GM18519 (cell line): ENCODE results near the gene ATG4D.
"Not testable (repeated sequence)": the region's sequence is repeated elsewhere in the genome, so short reads cannot be mapped to it uniquely, and the experiment has no call there.

Source experiments
- ATAC-seq: cut with Tn5 transposase; IDR thresholded peaks from one replicate; pipeline ENCODE4 v1.9.1; 2021; ENCODE audit warnings: mild to moderate bottlenecking, moderate library complexity; ENCODE audit not compliant: unreplicated experiment, low FRiP score

ATG4D gene

GRCh38 chr19:10550336-10550735, 6.6 kb downstream of the ATG4D start:
- no peak for ATAC-seq

DNA sequence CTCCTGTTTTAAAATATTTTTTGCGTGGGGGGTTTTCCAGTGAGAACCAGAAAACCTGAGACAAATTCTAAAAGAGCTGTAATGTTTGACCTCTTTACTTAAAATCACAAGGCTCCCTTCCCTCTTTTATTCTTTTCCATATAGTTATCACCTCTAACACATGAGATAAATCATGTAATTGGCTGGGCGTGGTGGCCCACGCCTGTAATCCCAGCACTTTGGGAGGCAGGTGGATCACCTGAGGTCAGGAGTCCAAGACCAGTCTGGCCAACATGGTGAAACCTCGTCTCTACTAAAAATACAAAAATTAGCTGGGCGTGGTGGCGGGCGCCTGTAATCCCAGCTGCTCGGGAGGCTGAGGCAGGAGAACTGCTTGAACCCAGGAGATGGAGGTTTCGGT, 7.3 kb downstream of the ATG4D start:
- not testable (repeated sequence) for ATAC-seq

- no peak for ATAC-seq
Measured at GRCh38 chr19:10551698-10552301, 8.1 kb downstream of the ATG4D start.

GRCh38 chr19:10552510-10553053, 8.9 kb downstream of the ATG4D start:
- ATAC-seq = no peak

- no peak for ATAC-seq
Measured at GRCh38 chr19:10553087-10553667, 9.5 kb downstream of the ATG4D start.

DNA sequence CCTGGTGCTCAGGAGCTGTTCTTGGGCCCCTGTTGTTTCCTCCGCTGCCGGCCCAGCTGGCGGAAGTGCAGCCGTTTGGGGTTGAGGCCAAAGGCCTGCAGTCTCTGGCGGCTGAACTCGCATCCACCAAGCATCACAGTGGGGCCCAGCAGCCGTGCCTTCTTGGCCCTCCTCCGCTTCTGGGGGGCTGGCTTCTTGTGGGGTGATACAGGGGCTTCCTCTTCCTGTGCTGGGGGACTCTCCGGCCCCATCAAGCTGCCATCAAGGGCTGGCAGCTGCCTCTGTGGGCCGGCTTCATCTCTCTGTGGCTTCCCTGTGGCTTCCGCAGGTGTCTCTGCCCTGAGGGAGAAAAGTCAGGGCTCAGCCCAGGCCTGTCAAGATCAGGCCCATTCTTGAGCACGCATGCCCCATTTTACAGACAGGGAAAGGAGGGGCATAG, 10.3 kb downstream of the ATG4D start:
- no peak for ATAC-seq

GRCh38 chr19:10554760-10555609, 11.3 kb downstream of the ATG4D start:
- ATAC-seq = no peak

GRCh38 chr19:10555610-10555973, 11.9 kb downstream of the ATG4D start:
- ATAC-seq = no peak

DNA sequence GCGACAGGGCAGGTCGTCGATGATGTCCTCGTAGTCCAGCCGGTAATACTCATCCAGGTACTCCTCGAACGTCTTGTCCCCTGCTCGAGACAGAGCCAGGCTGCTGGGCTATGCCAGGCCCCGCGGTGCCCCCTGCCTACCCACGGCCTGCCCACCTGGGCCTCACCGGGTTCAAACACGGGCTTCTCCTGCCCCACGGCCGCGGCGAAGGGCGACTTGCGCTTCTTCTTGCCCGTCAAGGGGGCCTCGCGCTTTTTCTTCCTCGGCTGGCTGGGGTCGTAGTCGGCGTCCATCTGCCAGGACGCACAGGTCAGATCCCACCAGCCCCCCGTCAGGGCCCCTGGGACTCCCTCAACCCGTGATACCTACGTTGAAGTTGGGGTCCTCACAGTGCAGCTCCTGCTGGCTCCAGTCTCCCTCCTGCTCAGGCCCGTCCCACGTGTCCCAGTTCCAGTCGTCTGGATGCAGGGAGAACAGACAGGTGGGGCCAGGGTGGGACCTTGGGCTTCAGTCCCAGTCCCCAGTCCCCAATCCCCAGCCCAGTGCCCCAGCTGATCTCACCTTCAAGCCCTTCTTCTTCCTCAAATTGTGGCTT, 14.0 kb downstream of the ATG4D start:
- no peak for ATAC-seq

DNA sequence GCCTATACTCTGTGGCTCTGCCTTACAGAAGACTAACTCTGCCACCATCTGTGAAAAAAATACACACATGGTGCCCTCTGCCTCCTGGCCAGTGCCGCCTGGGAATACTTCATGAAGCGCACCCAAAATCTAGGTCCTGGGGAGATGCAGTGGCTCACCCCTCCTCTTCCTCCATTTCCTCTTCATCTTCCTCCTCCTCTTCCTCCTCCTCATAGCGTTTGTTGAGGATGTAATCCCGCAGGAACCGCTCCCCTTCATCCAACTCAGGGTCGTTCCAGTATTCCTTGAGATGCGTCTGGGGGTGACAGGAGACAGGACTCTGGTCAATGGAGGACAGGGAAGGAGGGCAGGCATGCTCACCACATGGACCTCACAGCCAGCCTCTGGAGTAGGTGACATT, 16.4 kb downstream of the ATG4D start:
- no peak for ATAC-seq

GRCh38 chr19:10562609-10563008, 18.9 kb downstream of the ATG4D start:
- no peak for ATAC-seq

- ATAC-seq = no peak
Measured at GRCh38 chr19:10565028-10565566, 21.4 kb downstream of the ATG4D start.

DNA sequence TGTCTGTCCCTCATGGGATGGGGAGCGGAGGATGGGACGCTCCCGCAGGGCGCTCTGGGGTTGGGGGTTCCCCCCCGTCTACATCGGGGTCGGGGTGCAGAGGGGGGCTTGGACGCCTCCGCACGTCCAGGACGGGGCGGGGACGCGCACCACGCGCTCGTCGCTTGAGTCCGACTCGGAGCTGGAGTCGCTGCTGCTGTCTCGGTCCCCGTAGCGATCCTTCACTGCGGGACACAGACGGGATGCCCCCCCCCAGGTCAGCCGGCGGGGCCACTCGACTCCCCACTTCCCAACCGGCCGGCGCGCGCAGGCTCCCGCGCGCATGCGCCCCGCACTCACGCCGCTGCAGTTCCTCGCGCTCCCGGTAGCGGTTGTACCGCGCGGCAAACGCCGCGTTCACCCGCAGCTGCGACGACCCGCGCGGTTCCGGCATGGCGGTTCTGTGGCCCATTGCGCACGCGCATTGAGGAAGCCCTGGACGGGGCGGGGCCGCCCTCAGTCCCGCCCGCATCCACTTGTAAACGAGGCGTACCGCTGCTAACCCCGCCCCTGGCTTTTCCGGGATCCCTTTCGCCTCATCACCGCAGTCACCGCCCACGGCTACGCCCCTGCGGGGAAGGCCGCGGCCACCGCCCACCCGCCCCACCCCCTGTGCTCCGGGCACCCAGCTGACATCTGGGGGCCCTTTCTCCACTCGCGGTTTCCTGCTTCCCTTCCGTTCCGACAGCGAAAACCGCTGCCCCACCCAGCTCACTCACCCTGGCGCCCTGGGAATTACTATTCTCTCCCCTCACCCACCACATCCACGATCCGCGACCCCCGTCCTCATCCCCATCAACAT, 22.1 kb downstream of the ATG4D start, which contains the start of gene KRI1:
Gene KRI1, minus strand, starts transcription at position 444 of the 841 bp plus-strand sequence. Its CDS starts 11 bp downstream, at position 433.
- ATAC-seq = peak; percentile 31

- ATAC-seq = no peak
Measured at GRCh38 chr19:10566408-10566657, 22.6 kb downstream of the ATG4D start.

GRCh38 chr19:10566658-10567410, 23.1 kb downstream of the ATG4D start:
- ATAC-seq = no peak

- ATAC-seq = no peak
Measured at GRCh38 chr19:10567656-10568055, 24.0 kb downstream of the ATG4D start.

GRCh38 chr19:10568062-10568825, 24.5 kb downstream of the ATG4D start:
- no peak for ATAC-seq

DNA sequence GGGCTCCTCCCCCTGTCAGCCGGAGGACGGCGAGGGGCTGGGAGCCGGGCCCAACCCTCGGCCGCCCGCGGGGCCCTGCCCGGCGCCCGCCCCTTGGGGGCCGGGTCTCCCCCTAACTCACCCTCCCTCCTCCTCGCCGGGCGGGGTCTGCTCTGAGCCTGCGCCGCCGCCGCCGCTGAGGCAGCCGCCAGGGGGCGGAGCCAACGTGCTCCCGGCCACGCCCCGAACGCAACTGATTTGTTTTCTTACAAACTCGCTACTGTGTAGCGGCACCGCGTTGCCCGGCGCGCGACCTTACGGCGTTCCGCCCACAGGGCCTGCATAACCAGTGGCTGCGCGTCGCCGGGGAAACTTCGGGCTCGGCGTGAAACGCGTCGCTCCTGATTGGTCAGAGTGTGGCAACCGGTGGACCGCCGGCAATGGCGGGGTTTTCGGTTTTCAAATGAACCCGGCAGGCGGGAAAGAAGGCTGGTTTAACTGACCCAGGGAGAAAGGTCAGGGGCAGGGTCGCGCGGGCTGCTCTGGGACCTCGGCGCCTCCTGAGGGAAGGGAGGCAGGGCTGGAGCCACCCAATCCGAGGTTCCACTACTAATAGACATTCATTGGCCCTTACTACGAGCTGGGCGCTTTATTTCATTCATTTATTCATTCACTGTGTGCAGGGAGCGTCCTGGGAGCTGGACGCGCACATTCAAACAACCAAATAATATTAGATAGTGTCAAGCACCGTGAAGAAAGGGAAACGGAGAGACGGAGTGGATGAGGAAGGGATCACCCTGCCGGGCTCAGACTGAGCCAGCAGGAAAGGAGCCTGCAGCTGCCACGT, 25.3 kb downstream of the ATG4D start, which contains the start of gene CDKN2D:
Gene CDKN2D, minus strand, starts transcription at position 154 of the 826 bp plus-strand sequence. CDS start 326 bp downstream, outside the sequence.
- peak; percentile 65 for ATAC-seq
